GM18505 (cell line): ENCODE results near the gene FAM72C.
"Not testable (repeated sequence)": the region's sequence is repeated elsewhere in the genome, so short reads cannot be mapped to it uniquely, and the experiment has no call there.

Source experiments
- ATAC-seq: cut with Tn5 transposase; IDR thresholded peaks from one replicate; pipeline ENCODE4 v1.9.1; 2021; ENCODE audit not compliant: unreplicated experiment

FAM72C gene

GRCh38 chr1:143987868-143988267 is 16.1 kb upstream of the FAM72C start:
- not testable (repeated sequence) for ATAC-seq

GRCh38 chr1:143984721-143985473 is 13.1 kb upstream of the FAM72C start:
- not testable (repeated sequence) for ATAC-seq

GRCh38 chr1:143974416-143974815 is 2.6 kb upstream of the FAM72C start:
- ATAC-seq, result not testable (repeated sequence)

GRCh38 chr1:143973876-143974414 is 2.2 kb upstream of the FAM72C start:
- not testable (repeated sequence) for ATAC-seq

- peak; percentile 9 for ATAC-seq
Measured at GRCh38 chr1:143972753-143973326, 1.1 kb upstream of the FAM72C start.

GRCh38 chr1:143965860-143966259 is 5.9 kb downstream of the FAM72C start:
- ATAC-seq, result not testable (repeated sequence)

- not testable (repeated sequence) for ATAC-seq
Measured at GRCh38 chr1:143964294-143964693, 7.5 kb downstream of the FAM72C start.

GRCh38 chr1:143955930-143956329 is 15.9 kb downstream of the FAM72C start:
- not testable (repeated sequence) for ATAC-seq

GRCh38 chr1:143952913-143953312 is 18.9 kb downstream of the FAM72C start:
- ATAC-seq, result not testable (repeated sequence)

GRCh38 chr1:143951485-143952391 is 20.0 kb downstream of the FAM72C start:
- ATAC-seq, result not testable (repeated sequence)

- not testable (repeated sequence) for ATAC-seq
Measured at GRCh38 chr1:143947749-143948148, 24.0 kb downstream of the FAM72C start.

GRCh38 chr1:143945253-143945652 is 26.5 kb downstream of the FAM72C start:
- ATAC-seq, result not testable (repeated sequence)

- ATAC-seq, result not testable (repeated sequence)
Measured at GRCh38 chr1:143944576-143945240, 27.1 kb downstream of the FAM72C start.

- not testable (repeated sequence) for ATAC-seq
Measured at GRCh38 chr1:143943319-143943978, 28.3 kb downstream of the FAM72C start.

- not testable (repeated sequence) for ATAC-seq
Measured at GRCh38 chr1:143942238-143942860, 29.4 kb downstream of the FAM72C start.

- not testable (repeated sequence) for ATAC-seq
Measured at GRCh38 chr1:143939666-143940065, 32.1 kb downstream of the FAM72C start.

GRCh38 chr1:143938922-143939321 is 32.9 kb downstream of the FAM72C start:
- ATAC-seq, result not testable (repeated sequence)

- not testable (repeated sequence) for ATAC-seq
Measured at GRCh38 chr1:143936457-143937115, 35.2 kb downstream of the FAM72C start.

- ATAC-seq, result not testable (repeated sequence)
Measured at GRCh38 chr1:143919127-143919526, 52.7 kb downstream of the FAM72C start.
